ENCODE measurements around the gene CARD11. TPM values are rescaled to one million over a fixed set of nuclear protein-coding genes. Genes with fewer than 3 reads are reported as not detected.

CARD11 gene
- total and polyA plus RNA-seq, 11 donors: 0.15 to 3.2 (median 0.33) TPM; not detected in 2

DNA sequence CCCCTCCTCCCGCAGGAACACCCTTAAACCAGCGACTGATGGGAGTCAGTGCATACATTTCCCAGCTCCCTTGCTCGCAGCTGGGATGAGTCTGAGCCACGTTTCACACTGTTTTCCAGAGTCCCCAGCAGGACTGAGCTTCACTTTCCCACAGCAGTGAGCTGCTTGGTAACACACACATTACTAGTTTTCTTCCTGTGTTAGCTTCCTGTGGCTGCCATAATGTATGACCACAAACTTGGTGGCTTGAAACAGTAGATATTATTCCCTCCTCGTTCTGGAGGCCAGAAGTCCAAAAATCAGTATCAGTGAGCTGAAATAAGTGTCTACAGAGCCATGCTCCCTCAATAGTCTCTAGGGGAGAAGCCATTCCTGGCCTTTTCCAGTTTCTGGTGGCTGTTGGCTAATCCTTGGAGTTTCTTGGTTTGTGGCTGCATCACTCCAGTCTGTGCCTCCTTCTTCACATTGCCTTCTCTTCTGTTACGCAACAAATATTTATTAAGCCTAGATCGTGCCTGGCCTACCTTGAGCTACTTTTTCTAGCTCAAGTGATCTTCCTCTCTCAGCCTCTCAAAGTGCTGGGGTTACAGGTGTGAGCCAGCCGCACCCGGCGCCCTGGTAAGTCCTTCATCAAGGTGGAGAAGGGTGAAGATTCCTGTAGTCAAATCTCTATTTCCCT lies 26.2 kb upstream of the CARD11 start:
- TF ChIP-seq POLR2A (IDR thresholded peaks at IDR 0.05): no peak
- TF ChIP-seq, protein P1, sequence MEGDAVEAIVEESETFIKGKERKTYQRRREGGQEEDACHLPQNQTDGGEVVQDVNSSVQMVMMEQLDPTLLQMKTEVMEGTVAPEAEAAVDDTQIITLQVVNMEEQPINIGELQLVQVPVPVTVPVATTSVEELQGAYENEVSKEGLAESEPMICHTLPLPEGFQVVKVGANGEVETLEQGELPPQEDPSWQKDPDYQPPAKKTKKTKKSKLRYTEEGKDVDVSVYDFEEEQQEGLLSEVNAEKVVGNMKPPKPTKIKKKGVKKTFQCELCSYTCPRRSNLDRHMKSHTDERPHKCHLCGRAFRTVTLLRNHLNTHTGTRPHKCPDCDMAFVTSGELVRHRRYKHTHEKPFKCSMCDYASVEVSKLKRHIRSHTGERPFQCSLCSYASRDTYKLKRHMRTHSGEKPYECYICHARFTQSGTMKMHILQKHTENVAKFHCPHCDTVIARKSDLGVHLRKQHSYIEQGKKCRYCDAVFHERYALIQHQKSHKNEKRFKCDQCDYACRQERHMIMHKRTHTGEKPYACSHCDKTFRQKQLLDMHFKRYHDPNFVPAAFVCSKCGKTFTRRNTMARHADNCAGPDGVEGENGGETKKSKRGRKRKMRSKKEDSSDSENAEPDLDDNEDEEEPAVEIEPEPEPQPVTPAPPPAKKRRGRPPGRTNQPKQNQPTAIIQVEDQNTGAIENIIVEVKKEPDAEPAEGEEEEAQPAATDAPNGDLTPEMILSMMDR (IDR thresholded peaks at IDR 0.05): no peak
- Histone ChIP-seq H3K27me3 (peaks cover 0 to 1% (median 0%) of the 10 kb centered on the region in 9 donors), H3K9me3 (peaks cover 0 to 13% (median 0%) of the 10 kb centered on the region in 12 donors), H3K4me1 (peaks cover 0 to 13% (median 0%) of the 10 kb centered on the region in 12 donors), H3K27ac (peak overlapping the region in 1 of 12 donors; percentile 0), H3K36me3 (no peaks in the 10 kb centered on the region), H3K4me3 (no peak overlapping the region)
- ATAC-seq (no peak), DNase-seq (no peak)
- WGBS, 4 donors: 81 to 87% (median 85%) methylated on average over 10 of the region's 10 CpGs
- intact Hi-C loops (cut with DNase I): no loop called here

DNA sequence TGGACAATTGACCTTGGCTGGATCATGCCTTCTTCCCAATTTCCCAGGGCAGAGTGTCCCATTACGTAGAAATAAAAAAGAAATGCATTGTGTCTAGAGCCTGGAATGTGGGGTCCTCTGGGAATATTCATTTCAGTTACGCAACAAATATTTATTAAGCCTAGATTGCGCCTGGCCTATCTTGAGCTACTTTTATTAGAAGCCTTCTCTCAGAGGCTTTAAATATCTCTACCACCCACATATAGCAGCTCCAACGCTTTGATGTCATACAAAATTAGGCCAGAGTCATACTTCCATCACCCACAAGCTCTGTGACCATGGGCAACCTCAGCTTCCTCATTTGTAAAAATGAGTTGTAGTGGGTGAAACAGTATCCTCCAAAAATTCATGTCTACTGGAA lies 24.9 kb upstream of the CARD11 start:
- H3K36me3 ChIP-seq: no peaks in the 10 kb centered on the region
- intact Hi-C loops (cut with DNase I): no loop called here
- peaks cover 0 to 11% (median 0%) of the 10 kb centered on the region in 9 donors for H3K27me3 ChIP-seq
- DNase-seq (no peak), ATAC-seq (peak in 2 of 4 donors; percentile 52 to 61)
- H3K9me3 ChIP-seq: peaks cover 0 to 13% (median 0%) of the 10 kb centered on the region in 12 donors
- TF ChIP-seq, protein P1 (IDR thresholded peaks at IDR 0.05): no peak
- no peak for TF ChIP-seq POLR2A (IDR thresholded peaks at IDR 0.05)
- H3K27ac ChIP-seq: no peak overlapping the region
- 44 to 54% (median 50%) methylated on average over 4 of the region's 4 CpGs for WGBS, 4 donors
- peaks cover 0 to 13% (median 0%) of the 10 kb centered on the region in 12 donors for H3K4me1 ChIP-seq
- H3K4me3 ChIP-seq: no peak overlapping the region

DNA sequence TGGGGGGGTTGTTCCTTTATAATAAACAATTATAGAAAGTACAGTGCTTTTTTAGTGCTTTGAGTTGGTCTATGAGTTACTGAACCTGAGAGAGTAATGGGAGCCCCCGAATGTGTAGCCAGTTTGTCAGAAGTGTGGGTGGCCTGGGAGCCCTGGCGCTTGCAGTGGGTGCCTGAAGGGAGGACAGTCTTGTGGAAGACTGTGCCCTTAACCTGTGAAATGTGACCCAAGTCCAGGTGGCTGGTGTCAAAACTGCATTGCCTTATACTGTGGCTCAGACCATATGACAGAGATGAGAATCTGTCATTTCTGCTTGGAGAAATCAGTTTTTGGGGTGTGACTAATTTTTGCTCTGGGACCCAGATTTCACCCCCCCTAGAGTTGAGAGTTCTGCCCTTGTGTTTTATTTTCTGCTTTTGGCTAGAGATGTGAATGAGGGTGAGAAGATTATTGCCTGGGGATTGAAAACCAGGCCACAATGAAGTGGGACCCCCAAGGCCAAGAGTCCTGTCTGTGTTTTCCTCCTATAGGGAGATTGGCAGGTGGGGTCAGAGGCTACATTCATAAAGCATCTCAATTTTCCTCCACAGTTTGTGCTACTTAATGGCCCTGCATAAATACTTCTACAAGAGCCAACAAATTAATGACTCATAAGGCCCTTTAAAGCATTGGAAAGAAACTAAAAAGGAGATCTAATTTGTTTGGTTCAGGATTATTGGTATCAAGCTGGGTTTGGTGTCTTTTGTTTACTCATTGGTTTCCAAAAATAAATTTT lies 24.1 kb upstream of the CARD11 start:
- DNase-seq (no peak), ATAC-seq (no peak)
- TF ChIP-seq, protein P1 (IDR thresholded peaks at IDR 0.05): no peak
- TF ChIP-seq POLR2A (IDR thresholded peaks at IDR 0.05): no peak
- intact Hi-C loops (cut with DNase I): no loop called here
- WGBS, 4 donors: 92 to 95% (median 93%) methylated on average over 2 of the region's 2 CpGs
- Histone ChIP-seq H3K27me3 (peaks cover 0 to 12% (median 5%) of the 10 kb centered on the region in 9 donors), H3K4me3 (no peak overlapping the region), H3K27ac (no peak overlapping the region), H3K9me3 (peaks cover 0 to 13% (median 0%) of the 10 kb centered on the region in 12 donors), H3K4me1 (peaks cover 0 to 13% (median 0%) of the 10 kb centered on the region in 12 donors), H3K36me3 (no peaks in the 10 kb centered on the region)

DNA sequence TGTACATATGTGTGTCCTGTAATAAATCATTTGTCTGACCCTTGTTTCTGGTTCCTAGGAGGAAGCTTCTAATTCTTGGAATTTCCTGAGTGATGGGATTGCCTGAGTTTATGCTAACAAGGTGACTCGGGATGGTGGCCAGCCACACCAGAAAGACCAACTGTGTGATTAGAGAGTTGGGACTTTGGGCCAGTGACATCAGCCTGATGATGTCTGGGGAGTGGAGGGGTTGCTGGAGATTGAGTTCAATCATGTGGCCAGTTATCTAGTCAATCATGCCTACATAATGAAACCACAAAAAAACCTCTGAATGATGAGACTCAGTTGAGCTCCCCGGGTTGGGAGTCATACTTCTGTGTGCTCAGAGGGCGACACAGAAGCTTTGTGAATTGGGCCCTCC lies 23.5 kb upstream of the CARD11 start:
- intact Hi-C loops (cut with DNase I): no loop called here
- WGBS, 4 donors: 73 to 82% (median 78%) methylated on average over 3 of the region's 3 CpGs
- no peaks in the 10 kb centered on the region for H3K36me3 ChIP-seq
- no peak for ATAC-seq
- no peak for DNase-seq
- peaks cover 0 to 13% (median 0%) of the 10 kb centered on the region in 12 donors for H3K9me3 ChIP-seq
- H3K27me3 ChIP-seq: peaks cover 0 to 15% (median 7%) of the 10 kb centered on the region in 9 donors
- TF ChIP-seq, protein P1 (IDR thresholded peaks at IDR 0.05): no peak
- no peak for TF ChIP-seq POLR2A (IDR thresholded peaks at IDR 0.05)
- H3K27ac ChIP-seq: no peak overlapping the region
- H3K4me1 ChIP-seq: peaks cover 0 to 16% (median 0%) of the 10 kb centered on the region in 12 donors
- no peak overlapping the region for H3K4me3 ChIP-seq

All from heart left ventricle (tissue), 16 donors.